HUES64 (cell line): Measurements from ENCODE around the gene ADISSP.

ENCODE experiments used
- H3K27ac ChIP-seq: 2 replicates; pipeline ENCODE4 v1.7.0; 2013; ENCODE audit warnings: low read depth, low read length, inconsistent platforms
- H3K27me3 ChIP-seq: 2 replicates; pipeline ENCODE4 v1.6.1; 2013; ENCODE audit warnings: mild to moderate bottlenecking, low read length; ENCODE audit not compliant: insufficient read depth
- H3K36me3 ChIP-seq: 2 replicates; pipeline ENCODE4 v1.6.1; 2013; ENCODE audit warnings: mild to moderate bottlenecking, low read length; ENCODE audit not compliant: insufficient read depth
- H3K4me1 ChIP-seq: 2 replicates; pipeline ENCODE4 v1.6.1; 2013; ENCODE audit warnings: mild to moderate bottlenecking, low read length, moderate library complexity; ENCODE audit not compliant: insufficient read depth
- H3K4me3 ChIP-seq: 2 replicates; pipeline ENCODE4 v1.5.1; 2013; ENCODE audit warnings: mild to moderate bottlenecking, low read length, moderate library complexity
- H3K9ac ChIP-seq: 2 replicates; pipeline ENCODE4 v1.6.1; 2013; ENCODE audit warnings: mild to moderate bottlenecking, low read depth, low read length
- H3K9me3 ChIP-seq: 2 replicates; pipeline ENCODE4 v1.6.1; 2013; ENCODE audit warnings: low read depth, low read length; ENCODE audit not compliant: insufficient read depth
- WGBS: fragments of 150-250, 120-280 bp; methylation state at CpG from one replicate; pipeline ENCODE4 v1.1.7; 2013; ENCODE audit warnings: missing lambda C conversion rate; 5-methylcytosine and 5-hydroxymethylcytosine counted together

The ADISSP gene

DNA sequence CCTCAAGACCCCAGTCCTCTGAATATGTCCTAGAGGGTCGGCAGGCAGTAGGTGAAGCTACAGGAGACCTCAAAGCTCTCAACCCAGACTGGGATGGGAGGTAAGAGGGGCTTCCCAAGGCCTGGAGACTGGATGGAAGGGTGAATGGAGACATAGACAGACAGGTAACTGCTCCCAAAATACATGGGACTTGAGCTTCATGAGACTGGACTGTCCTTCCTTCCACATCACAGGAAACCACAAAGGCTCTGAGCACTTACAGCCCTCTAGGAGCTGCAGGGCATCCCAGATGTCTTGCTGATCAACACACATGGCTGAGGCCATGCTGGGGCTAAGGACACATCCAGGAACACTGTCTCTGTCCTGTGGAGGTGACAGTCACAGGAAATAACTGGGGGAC is 23.5 kb downstream of the ADISSP start:
- peaks cover 10% of the 10 kb centered on the region for H3K4me1 ChIP-seq
- no peaks in the 10 kb centered on the region for H3K36me3 ChIP-seq
- H3K27me3 ChIP-seq = peaks cover 16% of the 10 kb centered on the region
- no peak overlapping the region for H3K4me3 ChIP-seq
- H3K27ac ChIP-seq = no peak overlapping the region
- no peaks in the 10 kb centered on the region for H3K9me3 ChIP-seq
- WGBS = 88% methylated on average over 1 of the region's 1 CpG
- H3K9ac ChIP-seq = no peak overlapping the region

DNA sequence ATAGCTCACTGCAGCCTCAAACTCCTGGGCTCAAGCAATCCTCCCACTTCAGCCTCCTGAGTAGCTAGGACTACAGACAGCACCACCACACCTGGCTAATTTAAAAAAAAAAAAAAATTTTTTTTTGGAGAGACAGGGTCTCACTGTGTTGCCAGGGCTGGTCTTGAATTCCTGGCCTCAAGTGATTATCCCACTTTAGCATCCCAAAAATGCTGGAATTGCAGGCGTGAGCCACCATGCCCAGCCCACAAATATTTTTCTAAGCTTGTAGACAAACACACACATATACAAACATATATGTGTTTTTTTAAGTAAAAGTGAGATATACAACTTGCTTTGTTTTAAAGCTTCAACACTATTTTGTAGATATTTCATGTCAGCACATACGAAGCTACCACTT is 24.3 kb downstream of the ADISSP start:
- Histone ChIP-seq H3K27ac (no peak overlapping the region), H3K9me3 (no peaks in the 10 kb centered on the region), H3K9ac (no peak overlapping the region), H3K36me3 (no peaks in the 10 kb centered on the region), H3K27me3 (peaks cover 9% of the 10 kb centered on the region; the same call in 1 of the 2 replicates), H3K4me3 (no peak overlapping the region), H3K4me1 (peaks cover 10% of the 10 kb centered on the region)
- 85% methylated on average over 2 of the region's 2 CpGs for WGBS

- H3K27me3 ChIP-seq = peaks cover 4% of the 10 kb centered on the region; the same call in 1 of the 2 replicates
- no peaks in the 10 kb centered on the region for H3K36me3 ChIP-seq
- WGBS = 65% methylated on average over 7 of the region's 7 CpGs
- H3K9ac ChIP-seq = no peak overlapping the region
- no peak overlapping the region for H3K4me3 ChIP-seq
- no peaks in the 10 kb centered on the region for H3K9me3 ChIP-seq
- no peak overlapping the region for H3K27ac ChIP-seq
- H3K4me1 ChIP-seq = peaks cover 10% of the 10 kb centered on the region
Observed at GRCh38 chr20:3741836-3742458, 25.6 kb downstream of the ADISSP start.

DNA sequence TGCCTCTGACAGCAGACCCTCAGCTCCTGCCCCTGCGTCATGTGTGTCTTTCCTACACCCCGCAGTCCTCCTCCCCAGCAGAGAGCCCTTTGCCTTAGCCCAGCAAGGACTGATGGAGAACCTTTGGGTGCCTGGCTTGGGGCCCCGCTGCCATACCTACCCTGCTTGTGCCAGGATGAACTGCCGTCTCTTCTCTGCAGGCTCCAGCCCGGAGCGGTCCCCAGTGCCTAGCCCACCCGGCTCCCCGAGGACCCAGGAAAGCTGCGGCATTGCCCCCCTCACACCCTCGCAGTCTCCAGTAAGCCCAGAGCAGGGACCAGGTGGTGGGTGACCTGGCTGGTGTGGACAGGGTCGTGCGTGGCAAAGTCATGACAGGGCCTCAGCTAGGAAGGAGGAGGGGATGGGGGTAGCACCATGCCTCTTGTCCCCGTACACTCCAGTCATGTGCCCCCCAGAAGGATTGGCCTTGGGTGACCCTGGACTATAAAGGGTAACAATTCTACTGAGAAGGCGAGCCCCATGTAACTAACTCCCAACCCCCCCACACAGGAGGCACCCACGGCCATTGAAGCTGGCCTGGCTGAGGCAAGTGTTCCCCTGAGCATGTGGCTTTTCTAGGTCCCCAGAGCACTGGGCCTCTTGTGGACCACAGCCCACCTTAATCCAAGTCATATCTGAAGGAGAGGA is 26.8 kb downstream of the ADISSP start:
- Histone ChIP-seq H3K4me3 (no peak overlapping the region), H3K36me3 (no peaks in the 10 kb centered on the region), H3K4me1 (peaks cover 10% of the 10 kb centered on the region), H3K27me3 (peaks cover 4% of the 10 kb centered on the region; the same call in 1 of the 2 replicates), H3K27ac (no peak overlapping the region), H3K9ac (no peak overlapping the region), H3K9me3 (no peaks in the 10 kb centered on the region)
- 92% methylated on average over 15 of the region's 15 CpGs for WGBS

GRCh38 chr20:3739926-3740451 is 27.6 kb downstream of the ADISSP start:
- no peaks in the 10 kb centered on the region for H3K9me3 ChIP-seq
- H3K36me3 ChIP-seq = no peaks in the 10 kb centered on the region
- WGBS = 81% methylated on average over 7 of the region's 7 CpGs
- H3K9ac ChIP-seq = no peak overlapping the region
- H3K27me3 ChIP-seq = peaks cover 4% of the 10 kb centered on the region; the same call in 1 of the 2 replicates
- H3K4me3 ChIP-seq = no peak overlapping the region
- H3K27ac ChIP-seq = no peak overlapping the region
- peaks cover 10% of the 10 kb centered on the region for H3K4me1 ChIP-seq

GRCh38 chr20:3739054-3739925 is 28.3 kb downstream of the ADISSP start:
- no peak overlapping the region for H3K4me3 ChIP-seq
- peaks cover 10% of the 10 kb centered on the region; the same call in 1 of the 2 replicates for H3K4me1 ChIP-seq
- WGBS = 74% methylated on average over 19 of the region's 19 CpGs
- peaks cover under 1% of the 10 kb centered on the region for H3K27me3 ChIP-seq
- H3K9ac ChIP-seq = no peak overlapping the region
- H3K9me3 ChIP-seq = no peaks in the 10 kb centered on the region
- H3K36me3 ChIP-seq = no peaks in the 10 kb centered on the region
- no peak overlapping the region for H3K27ac ChIP-seq

GRCh38 chr20:3738111-3739053 is 29.2 kb downstream of the ADISSP start:
- H3K36me3 ChIP-seq = no peaks in the 10 kb centered on the region
- peaks cover 5% of the 10 kb centered on the region for H3K27me3 ChIP-seq
- no peak overlapping the region for H3K27ac ChIP-seq
- H3K9me3 ChIP-seq = no peaks in the 10 kb centered on the region
- H3K4me3 ChIP-seq = no peak overlapping the region
- H3K4me1 ChIP-seq = peaks cover 10% of the 10 kb centered on the region; the same call in 1 of the 2 replicates
- no peak overlapping the region for H3K9ac ChIP-seq
- 89% methylated on average over 10 of the region's 11 CpGs for WGBS

DNA sequence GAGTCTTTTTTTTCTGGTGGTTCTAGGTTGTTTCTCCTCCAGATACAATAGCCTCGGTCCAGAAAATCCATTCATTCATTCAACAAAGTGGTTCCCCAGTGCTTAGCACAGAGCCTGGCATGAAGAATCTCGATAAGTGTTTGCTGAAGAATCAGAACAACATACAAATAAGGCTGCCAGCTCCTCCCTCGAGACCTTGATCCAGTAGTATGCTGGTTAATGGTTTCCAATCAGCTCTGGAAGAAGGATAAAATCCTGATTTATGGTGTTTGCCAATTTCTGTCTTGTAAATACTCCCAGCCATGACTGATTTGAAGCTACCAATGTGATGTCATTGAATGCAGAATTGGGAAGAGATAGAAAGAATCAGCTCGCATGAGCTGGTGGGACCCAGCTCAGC is 31.8 kb downstream of the ADISSP start:
- no peaks in the 10 kb centered on the region for H3K9me3 ChIP-seq
- no peak overlapping the region for H3K27ac ChIP-seq
- H3K4me3 ChIP-seq = no peak overlapping the region
- H3K36me3 ChIP-seq = no peaks in the 10 kb centered on the region
- no peak overlapping the region for H3K9ac ChIP-seq
- peaks cover 28% of the 10 kb centered on the region for H3K27me3 ChIP-seq
- peaks cover 10% of the 10 kb centered on the region for H3K4me1 ChIP-seq
- 92% methylated on average over 4 of the region's 4 CpGs for WGBS

DNA sequence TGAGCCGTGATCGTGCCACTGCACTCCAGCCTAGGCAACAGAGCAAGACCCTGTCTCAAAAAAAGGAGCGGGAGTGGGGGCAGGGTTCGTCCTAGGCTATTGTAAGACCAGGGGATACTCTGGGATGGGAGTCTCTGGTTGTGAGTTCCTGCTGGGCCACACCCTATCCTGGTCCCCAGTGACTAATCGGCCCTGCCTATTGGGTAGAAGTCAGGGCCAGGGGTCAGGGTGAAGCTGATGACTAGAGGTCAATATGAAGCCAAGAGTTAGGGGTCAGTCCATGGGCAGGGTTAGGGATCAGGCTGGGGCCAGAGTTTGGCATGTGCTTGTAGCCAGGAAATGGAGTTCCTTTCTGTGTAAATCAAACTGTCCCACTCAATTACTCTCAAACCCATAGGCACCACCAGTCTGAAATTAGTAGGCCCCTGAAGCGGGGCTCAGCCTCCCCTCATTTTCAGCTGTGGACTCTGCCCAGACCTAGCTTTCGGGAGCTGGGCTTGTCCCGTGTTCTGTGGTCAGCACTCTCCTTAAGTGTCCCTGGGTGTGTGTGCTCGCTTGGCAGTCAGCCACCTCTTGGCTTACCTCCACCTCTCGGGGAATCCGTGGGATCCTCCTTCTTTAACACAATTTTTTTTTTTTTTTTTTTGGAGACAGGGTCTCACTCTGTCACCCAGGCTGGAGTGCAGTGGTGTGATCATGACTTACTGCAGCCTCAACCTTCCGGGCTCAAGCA is 33.3 kb downstream of the ADISSP start:
- no peaks in the 10 kb centered on the region for H3K36me3 ChIP-seq
- peaks cover 28% of the 10 kb centered on the region for H3K27me3 ChIP-seq
- H3K27ac ChIP-seq = no peak overlapping the region
- no peak overlapping the region for H3K9ac ChIP-seq
- H3K4me1 ChIP-seq = peaks cover 2% of the 10 kb centered on the region; the same call in 1 of the 2 replicates
- 80% methylated on average over 12 of the region's 12 CpGs for WGBS
- no peak overlapping the region for H3K4me3 ChIP-seq
- no peaks in the 10 kb centered on the region for H3K9me3 ChIP-seq
